Esophagus squamous epithelium (tissue), 5 donors: ENCODE data around the gene GKAP1. TPM values are rescaled to one million over a fixed set of nuclear protein-coding genes. Genes with fewer than 3 reads are reported as not detected.

Source experiments
- DNase-seq: peaks from one replicate; lab custom pipeline; 2025; lab: John Stamatoyannopoulos, UW
- H3K27ac ChIP-seq, 4 donors: fragments of 200-600 bp; sonication (generic); one replicate each; pipeline ENCODE4 v1.5.1; 2016 to 2019; ENCODE audit warnings: mild to moderate bottlenecking in 1 of 4
- H3K27me3 ChIP-seq, 4 donors: fragments of 200-600 bp; sonication (generic); 1 replicate in 3 of 4; 2 replicates in 1 of 4; pipeline versions ENCODE4 v1.5.1 to v1.6.0; 2017 to 2021; ENCODE audit warnings: antibody characterized with exemption in 1 of 4
- H3K36me3 ChIP-seq, 3 donors: fragments of 200-600 bp; sonication (generic); one replicate each; pipeline ENCODE4 v1.5.1; 2016 to 2019
- H3K4me1 ChIP-seq, 3 donors: fragments of 200-600 bp; sonication (generic); one replicate each; pipeline ENCODE4 v1.5.1; 2017 to 2019
- H3K4me3 ChIP-seq, 4 donors: fragments of 200-600 bp; sonication (generic); 1 replicate in 3 of 4; 2 replicates in 1 of 4; pipeline ENCODE4 v1.5.1; 2016 to 2019; ENCODE audit warnings: mild to moderate bottlenecking in 2 of 4, moderate library complexity in 1 of 4
- H3K9me3 ChIP-seq, 3 donors: fragments of 200-600 bp; sonication (generic); one replicate each; pipeline ENCODE4 v1.5.1; 2016 to 2019
- CTCF ChIP-seq, 6 experiments: fragments of 450-650 bp in 4 of 6; fragments of 200-600 bp in 2 of 6; sonication (generic) in 2 of 6; IDR thresholded peaks; one replicate each; pipeline ENCODE4 v1.5.1; 2016 to 2019; ENCODE audit warnings: antibody characterized with exemption in 6 of 6, mild to moderate bottlenecking in 4 of 6, moderate library complexity in 4 of 6
- POLR2A ChIP-seq, 4 donors: fragments of 450-650 bp; IDR thresholded peaks; one replicate each; pipeline ENCODE4 v1.6.1; 2017; ENCODE audit warnings: antibody characterized with exemption in 4 of 4, mild to moderate bottlenecking in 4 of 4, moderate library complexity in 3 of 4
- WGBS, 2 donors: methylation state at CpG; one replicate each; pipeline ENCODE4 v1.1.5; 2018; 5-methylcytosine and 5-hydroxymethylcytosine counted together
- intact Hi-C: fragments of 100-400 bp; cut with DNase I; formaldehyde crosslinking; loops from one replicate; pipeline ENCODE4 v1.15.0; 2022
- total RNA-seq, 4 donors: library from RNA; depleted of rRNA; stranded (reverse); fragments of >200 nt; gene quantifications; one replicate each; pipeline ENCODE4 v1.1.0, GENCODE V29; 2016
- donor health status: DM: yes; HTN: yes; CAD: no.

GKAP1 gene
- total RNA-seq, 4 donors from 2014 or later = 0.64 to 7.8 (median 2.3) TPM

DNA sequence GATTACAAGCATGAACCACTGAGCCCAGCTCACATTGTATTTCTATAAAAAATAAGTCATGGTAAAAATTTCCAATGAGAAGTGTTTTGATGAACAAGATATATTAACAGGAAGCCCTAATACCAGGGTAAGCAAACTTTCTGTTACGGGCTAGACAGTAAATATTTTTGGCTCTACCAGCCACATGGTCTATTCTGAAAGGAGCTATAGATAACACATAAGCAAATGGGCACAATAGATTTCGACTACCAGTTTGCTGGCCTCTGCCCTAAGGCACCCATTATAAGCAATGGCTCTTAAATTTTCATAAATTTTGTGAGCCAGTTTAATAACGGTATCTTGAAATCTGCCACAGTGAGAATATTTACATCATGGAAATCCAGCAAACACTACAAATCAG lies 118.0 kb downstream of the GKAP1 start:
- H3K4me3 ChIP-seq = no peak overlapping the region
- no peaks in the 10 kb centered on the region for H3K9me3 ChIP-seq
- peaks cover 0 to 82% (median 10%) of the 10 kb centered on the region in 3 donors for H3K4me1 ChIP-seq
- whole genome bisulfite sequencing, 2 donors = 66 to 85% methylated on average over 3 of the region's 3 CpGs
- no peak overlapping the region for H3K27ac ChIP-seq
- H3K36me3 ChIP-seq = no peaks in the 10 kb centered on the region
- intact Hi-C loops = no loop called here
- no peak for DNase-seq
- no peaks in the 10 kb centered on the region for H3K27me3 ChIP-seq
- no peak for TF ChIP-seq POLR2A (IDR thresholded peaks at IDR 0.05)
- no peak for TF ChIP-seq CTCF (IDR thresholded peaks at IDR 0.05)

DNA sequence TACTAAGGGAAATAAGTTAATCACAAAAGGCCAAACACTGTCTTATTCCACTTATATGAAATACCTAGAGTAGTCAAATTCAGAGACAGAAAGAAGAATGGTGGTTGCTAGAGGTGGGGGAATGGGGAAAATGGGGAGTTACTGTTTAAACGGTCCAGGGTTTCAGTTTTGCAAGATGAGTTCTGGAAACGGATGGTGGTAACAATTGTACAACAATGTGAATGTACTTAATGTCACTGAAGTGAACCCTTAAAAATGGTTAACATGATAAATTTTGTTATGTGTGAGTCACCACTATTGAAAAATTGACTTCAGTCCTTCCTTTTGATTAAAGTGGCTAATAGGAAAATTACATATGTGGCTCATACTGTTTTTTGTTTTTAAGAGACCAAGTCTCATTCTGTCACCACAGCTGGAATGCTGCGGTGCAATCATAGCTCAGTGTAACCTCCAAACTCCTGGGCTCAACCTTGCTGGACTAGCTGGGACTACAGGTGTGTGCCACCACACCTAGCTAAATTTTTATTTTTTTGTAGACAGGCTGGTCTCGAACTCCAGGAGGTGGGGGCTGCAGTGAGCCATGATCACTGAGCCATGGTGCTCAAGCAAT lies 118.5 kb downstream of the GKAP1 start:
- no peak for TF ChIP-seq POLR2A (IDR thresholded peaks at IDR 0.05)
- TF ChIP-seq CTCF (IDR thresholded peaks at IDR 0.05) = no peak
- H3K9me3 ChIP-seq = no peaks in the 10 kb centered on the region
- no peaks in the 10 kb centered on the region for H3K36me3 ChIP-seq
- DNase-seq = no peak
- H3K4me3 ChIP-seq = no peak overlapping the region
- 52 to 58% methylated on average over 4 of the region's 4 CpGs for WGBS, 2 donors
- no peaks in the 10 kb centered on the region for H3K27me3 ChIP-seq
- peaks cover 0 to 77% (median 10%) of the 10 kb centered on the region in 3 donors for H3K4me1 ChIP-seq
- no peak overlapping the region for H3K27ac ChIP-seq
- intact Hi-C loops = no loop called here

DNA sequence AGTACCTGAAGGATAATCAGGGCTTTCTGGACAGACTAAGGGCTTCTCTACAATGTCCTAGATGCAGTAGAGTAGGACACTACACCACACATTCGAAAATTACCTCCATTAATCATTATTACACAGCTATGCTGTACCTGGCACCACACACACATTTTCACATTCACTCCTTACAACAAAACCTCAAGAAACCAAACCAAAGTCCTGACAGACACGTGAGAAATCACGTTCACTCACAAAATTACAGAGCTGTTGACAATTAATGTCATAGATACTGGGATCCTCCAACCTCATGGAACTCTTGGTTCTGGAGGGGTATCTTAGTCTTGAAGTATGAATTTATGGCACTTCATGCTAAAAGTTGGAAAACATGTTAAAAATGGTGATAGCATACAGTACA lies 126.1 kb downstream of the GKAP1 start:
- Histone ChIP-seq H3K4me3 (no peak overlapping the region), H3K36me3 (no peaks in the 10 kb centered on the region), H3K27me3 (no peaks in the 10 kb centered on the region), H3K9me3 (no peaks in the 10 kb centered on the region), H3K4me1 (peaks cover 0 to 57% (median 0%) of the 10 kb centered on the region in 3 donors), H3K27ac (no peak overlapping the region)
- WGBS, 2 donors = 61 to 70% methylated on average over 3 of the region's 3 CpGs
- DNase-seq = no peak
- TF ChIP-seq CTCF (IDR thresholded peaks at IDR 0.05) (no peak), POLR2A (IDR thresholded peaks at IDR 0.05) (no peak)
- intact Hi-C loops = no loop called here

Other genes with a start within 250 kb of the GKAP1 start
- 1 to 10 TPM; 2.6 to 6.3 (median 3.9) TPM for gene IDNK, start 194.6 kb downstream of the GKAP1 start, total RNA-seq
- gene UBQLN1, start 109.8 kb downstream of the GKAP1 start, total RNA-seq = 100 to 1,000 TPM in 1 of 4 donors, 10 to 100 TPM in 3; 65.4 to 120 (median 78.5) TPM
- gene KIF27, start 103.7 kb upstream of the GKAP1 start, total RNA-seq = 1 to 10 TPM; 1.6 to 4.2 (median 3.5) TPM
- gene HNRNPK, start 162.4 kb upstream of the GKAP1 start, total RNA-seq = 100 to 1,000 TPM; 348 to 510 (median 452) TPM
- gene RMI1, start 163.0 kb upstream of the GKAP1 start, total RNA-seq = 1 to 10 TPM; 2.8 to 7.3 (median 5.9) TPM